Fibroblast of skin of left biceps (primary cell): ENCODE data around the gene ARHGAP45.
"Not testable (repeated sequence)": the region's sequence is repeated elsewhere in the genome, so short reads cannot be mapped to it uniquely, and the experiment has no call there.

ENCODE experiments used
- DNase-seq, 2 experiments: peaks; one replicate each; pipeline ENCODE4 v3.0.0-alpha.2; 2013; ENCODE audit warnings: low read depth in 2 of 2

ARHGAP45 gene

DNA sequence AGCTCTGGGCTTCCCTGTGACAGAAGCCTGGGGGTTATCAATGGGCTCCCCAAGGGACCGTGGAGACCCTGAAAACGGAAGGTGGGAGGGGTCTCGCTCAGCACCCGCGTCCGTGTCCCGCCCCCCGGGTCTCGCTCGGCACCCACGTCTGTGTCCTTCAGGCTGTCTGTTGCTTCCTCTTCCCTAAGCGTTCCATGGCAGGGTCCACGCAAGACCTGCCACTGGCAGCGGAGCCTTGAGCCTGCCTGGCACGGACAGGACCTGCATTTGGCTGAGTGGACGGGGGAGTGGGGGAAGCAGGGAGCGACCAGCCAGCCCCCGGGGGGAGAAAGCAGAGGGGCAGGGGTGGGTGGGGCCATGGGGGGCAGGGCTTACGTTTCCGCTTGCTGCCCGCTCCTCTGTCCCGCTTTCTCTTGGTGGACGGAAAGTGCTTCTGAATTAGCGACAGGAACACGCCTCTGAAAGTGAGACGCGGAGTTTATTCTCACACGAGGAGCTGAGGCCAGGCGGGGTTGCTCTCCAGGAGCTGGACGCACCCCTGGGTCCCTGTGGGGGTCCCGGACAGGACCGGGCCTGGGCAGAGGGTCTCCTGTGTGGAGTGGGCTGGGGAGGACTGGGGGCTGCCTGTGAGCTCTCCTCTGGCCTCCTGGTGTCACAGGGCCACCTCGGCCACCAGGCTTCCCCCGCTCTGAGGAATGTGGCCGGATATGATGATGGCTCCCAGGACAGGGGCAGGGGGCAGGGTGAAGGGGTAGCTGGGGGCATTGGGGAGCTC lies 48.9 kb downstream of the ARHGAP45 start:
- DNase-seq, result no peak

DNA sequence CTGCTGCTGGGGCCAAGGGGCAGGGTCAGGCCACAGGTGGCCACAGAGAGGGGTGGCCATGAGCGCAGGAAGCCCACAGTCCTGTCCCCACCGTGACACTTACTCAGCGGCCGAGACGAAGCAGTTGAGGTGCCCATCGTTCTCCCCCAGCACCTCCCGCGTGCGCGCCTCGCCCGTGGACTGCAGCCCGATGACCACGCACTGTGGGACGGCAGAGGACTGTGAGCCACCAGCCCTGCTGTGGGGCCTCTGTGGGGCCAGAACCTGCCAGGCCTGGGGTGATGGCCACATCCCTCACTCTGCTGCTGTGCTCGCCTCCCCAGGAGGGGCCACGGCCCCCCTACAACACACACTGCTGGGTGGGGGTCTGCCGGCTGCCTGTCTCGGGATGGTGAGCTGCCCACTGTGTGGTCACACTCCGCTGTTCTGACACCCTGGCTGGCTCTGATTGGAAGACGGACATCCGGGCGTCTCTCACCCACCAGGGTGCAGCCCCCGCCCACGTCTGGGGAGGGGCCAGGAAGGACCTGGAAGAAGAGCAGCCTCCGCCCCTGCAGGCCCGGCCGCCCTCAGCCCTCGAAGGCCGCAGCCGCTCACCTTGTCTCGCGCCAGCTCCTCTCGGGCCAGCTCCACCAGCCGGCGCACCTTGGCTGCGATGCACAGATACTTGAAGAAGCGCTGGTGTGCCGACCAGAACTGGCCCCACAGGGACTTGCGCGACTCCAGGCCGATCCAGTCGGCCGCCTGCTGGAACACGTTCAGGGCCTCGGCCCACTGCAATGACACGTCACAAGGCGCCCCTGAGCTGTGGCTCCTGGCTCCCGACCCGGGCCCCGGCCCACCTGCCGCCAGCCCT lies 50.0 kb downstream of the ARHGAP45 start:
- DNase-seq, result no peak

DNA sequence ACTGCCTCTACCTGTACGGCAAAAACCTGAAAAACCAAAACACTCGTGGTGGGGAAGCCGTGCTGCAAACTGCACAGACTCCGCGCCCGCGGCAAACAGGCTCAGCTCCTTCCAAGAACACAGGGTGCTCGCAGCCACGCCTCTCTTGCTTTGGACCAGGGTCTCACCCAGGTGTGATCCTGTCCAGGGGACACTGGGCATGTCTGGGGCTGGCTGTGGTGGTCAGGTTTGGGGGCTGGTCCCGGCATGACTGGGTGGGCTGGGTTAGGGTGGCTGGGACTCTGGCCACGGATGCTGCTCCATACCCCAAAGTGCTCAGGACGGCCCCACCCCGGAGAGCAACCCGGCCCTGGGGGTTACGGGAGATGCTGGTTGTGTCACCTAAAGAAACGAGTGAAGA lies 50.7 kb downstream of the ARHGAP45 start:
- DNase-seq, result no peak

DNA sequence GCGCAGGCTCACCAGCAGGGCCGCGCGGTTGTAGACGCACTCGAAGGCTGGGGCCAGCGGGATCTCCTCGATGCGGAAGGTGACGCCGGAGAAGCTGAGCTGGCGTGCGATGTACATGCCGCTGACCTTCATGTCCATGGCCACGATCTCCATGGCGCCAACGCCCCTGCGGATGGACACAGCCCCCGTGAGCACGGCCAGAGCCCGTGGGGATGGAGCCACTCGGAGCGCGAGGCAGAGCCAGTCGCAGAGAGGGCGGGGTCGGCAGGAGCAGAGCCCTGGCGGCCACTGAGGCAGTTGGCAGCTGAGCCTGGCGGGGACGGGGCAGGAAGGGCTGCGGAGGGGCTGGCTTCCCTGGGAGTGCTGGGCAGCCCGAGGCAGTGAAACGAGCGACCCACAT lies 52.0 kb downstream of the ARHGAP45 start:
- DNase-seq, result no peak

DNA sequence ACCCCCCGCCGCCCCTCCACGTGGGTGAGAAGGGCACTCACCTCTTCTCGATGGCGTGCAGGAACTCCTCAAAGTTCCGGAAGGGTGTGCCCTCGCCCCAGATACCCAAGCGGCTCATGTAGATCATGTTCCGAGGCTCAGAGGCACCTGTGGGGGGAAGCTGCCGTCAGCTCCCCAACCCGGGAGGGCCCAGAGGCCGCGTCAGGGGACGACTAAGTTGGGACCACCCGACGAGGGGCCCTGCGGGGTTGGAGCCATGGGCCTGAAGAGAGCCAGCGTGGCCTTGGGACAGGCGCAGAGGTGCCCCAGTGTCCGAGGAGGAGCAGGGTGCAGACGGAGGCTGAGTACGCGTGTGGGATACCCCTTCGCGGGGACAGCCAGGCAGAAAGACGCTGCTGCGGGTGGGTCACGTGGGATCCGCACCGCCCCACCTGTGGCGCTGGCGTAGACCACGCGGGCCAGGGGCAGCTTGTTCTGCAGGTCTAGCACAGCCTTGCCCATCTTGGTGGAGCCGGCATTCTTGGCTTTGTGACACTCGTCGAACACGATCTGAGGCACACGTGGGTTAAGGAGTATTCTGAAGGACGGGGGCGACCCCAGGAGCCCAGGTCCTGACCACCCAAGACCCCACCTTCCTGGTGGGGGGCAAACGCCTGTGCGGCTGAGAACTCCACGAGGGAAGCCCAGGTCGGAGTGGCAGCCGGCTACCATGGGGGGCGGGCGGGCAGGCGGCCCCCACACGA lies 52.7 kb downstream of the ARHGAP45 start:
- DNase-seq, result no peak

DNA sequence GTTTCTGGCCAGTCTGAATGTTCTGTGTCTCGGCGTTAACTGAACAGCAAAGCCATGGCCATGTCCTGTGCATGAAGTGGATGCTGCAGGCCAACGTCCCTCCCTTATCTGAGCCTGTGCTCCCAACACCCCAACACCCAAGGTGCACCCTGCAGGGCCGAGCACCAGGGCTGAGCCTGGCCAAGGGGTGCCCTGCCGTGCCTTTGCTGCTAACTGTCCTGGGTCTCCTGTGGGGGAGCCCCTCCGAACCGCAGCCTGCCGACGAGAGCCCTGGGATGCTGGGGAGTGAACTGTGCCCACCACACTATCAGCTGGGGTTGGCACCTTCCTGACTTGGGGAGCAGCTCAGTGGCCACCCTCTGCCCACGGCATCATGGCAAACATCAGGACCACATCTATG lies 54.4 kb downstream of the ARHGAP45 start:
- no peak for DNase-seq

DNA sequence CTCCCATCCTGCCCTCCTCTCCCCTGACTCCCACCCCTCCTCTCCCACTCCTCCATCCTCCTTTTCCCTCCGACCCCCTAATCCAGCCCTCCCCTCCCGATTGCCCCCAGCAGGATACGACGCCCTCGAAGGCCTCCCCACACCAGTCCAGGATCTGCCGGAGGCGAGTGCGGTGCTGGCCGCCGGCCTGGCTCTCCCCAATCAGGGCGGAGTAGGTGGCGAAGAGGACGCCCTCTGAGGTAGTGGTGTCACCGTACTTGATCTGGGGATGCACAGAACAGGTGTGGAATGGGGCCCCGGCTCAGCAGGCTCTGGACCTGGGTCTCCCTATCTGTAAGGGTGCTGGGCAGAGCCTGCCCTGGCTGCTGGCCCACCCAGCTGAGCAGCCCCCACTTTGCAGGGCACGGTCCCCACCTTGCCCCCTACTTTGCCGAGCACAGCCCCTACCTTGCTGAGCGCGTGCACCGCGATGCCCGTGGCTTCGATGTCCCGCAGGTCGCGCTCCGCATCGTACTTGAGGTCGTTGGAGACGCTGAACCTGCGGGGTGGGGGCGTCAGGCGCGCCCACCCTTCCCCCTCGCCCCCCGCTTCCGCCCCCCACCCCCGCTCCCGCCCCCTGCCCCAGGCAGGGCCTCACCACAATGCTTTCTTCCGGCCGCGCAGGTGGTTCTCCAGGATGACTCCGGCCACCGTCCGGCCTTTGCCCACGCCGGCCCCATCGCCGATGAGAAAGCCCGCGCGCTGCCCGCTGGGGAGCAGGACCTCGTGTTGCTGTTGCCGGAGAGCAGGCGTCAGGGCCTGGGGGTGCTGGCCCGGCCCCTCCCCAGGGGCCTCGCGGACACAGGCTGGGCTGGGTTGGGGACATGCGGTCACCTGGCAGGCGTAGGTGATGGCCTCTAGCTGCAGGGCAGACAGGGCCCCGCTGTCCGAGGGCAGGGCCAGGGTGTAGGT lies 55.3 kb downstream of the ARHGAP45 start:
- DNase-seq, result no peak

DNA sequence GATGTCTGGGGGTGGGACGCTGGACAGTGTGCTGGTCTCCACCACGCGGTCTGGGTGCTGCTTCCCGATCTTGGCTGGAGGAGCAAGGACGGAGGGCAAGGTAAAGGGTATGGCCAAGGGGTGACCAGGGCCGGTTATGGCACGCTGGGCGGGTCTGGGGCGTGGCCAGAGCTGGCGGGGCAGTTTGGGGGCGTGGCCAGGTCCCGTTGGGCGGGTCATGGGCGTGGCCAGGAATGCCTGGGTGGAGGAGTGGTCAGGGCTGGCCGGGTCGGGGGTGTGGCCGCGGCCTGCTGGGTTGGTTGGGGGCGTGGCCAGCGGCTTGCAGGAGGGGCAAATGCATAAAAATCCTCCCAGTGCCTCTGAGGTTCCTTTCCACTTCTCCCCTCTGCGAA lies 56.0 kb downstream of the ARHGAP45 start:
- no peak for DNase-seq

DNA sequence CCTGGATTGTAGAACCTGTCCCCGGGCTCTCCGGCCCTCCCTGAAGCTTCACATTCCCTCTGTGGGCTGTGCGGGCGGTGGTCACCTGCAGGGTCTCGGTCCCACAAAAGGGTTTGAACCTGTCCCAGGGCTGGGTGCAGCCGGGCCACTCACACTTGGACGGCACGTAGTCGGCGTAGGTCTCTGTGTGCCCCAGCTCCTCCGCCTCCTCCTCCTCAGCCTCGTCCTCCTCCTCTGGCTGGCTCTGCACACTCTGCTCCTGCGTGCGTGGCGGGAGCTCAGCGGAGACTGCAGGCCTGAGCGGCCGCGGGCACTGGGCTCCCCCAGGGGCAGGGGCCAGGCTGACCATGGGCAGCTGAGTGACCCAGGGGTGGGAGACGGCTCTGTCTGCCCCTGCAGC lies 56.4 kb downstream of the ARHGAP45 start:
- no peak for DNase-seq

DNA sequence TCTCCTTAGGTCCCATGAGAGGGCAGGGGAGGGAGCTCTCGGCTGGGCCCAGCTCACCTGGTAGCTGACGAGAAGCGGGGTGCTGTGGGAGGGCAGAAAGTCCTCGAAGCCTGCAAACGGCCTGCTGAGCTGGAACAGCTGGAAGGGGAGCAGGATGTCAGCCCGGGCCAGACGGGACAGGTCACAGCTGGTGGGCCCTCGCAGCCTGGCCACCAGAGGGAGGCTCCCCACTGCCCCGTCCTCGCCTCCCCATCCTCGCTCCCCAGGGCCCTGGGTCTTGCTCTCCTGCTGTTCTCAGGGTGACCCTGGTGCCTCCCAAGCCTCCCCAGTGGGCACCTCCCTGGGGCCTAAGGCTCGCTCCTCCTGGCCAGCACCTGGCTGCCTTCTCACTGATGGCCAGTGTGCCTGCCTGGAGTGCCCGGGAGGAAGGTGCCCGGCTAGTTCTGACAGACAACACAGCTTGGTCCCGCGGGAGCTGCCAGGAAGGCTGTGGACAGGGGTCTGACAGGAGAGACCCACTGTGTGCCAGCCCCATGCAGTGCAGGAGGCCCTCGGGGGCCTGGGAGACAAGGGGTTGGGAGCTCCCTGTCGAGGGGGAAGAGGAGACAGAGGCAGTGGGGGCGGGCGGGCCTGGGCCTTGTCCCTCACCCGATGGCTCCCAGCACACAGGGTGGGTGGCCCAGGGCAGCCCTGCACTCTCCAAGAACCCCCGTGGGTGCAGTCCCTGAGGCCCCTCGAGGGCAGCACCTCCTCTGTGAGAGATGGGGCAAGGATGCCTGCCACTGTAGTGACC lies 57.1 kb downstream of the ARHGAP45 start:
- DNase-seq, result no peak

DNA sequence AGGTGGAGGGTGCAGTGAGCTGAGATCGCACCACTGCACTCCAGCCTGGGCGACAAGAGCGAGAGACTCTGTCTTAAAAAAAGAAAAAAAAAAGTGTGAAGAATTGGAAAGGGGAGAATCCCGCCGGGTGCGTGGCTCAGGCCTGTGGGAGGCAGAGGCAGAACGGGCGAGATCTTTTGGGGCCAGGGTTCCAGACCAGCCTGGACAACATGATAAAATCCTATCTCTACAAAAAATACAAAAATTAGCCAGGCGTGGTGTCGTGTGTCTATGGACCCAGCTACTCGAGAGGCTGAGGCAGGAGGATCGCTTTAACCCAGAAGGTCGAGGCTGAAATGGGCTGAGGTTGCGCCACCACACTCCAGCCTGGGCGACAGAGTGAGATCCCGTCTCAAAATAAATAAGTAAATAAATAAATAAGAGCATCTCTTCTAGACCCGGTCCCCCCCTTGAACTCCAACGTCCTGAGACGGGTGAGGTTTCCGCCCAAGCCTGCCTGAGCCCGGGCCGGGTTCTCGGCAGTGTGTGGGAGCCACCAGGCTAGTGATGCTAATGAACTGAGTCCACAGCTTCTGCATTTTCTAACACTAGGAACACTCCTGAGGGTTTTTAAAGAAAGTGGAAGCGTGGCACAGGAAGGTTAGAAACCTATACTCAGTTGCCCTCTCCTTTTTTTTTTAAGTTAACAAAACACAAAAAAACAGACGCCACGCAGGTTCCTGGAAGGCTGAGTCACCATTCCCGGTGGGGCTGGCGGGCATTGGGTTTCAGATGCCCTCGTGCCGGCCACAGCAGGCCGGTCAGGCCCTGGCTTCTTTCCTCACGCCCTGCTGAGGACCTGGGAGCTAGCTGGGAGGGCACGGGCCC lies 58.9 kb downstream of the ARHGAP45 start:
- no peak for DNase-seq

DNA sequence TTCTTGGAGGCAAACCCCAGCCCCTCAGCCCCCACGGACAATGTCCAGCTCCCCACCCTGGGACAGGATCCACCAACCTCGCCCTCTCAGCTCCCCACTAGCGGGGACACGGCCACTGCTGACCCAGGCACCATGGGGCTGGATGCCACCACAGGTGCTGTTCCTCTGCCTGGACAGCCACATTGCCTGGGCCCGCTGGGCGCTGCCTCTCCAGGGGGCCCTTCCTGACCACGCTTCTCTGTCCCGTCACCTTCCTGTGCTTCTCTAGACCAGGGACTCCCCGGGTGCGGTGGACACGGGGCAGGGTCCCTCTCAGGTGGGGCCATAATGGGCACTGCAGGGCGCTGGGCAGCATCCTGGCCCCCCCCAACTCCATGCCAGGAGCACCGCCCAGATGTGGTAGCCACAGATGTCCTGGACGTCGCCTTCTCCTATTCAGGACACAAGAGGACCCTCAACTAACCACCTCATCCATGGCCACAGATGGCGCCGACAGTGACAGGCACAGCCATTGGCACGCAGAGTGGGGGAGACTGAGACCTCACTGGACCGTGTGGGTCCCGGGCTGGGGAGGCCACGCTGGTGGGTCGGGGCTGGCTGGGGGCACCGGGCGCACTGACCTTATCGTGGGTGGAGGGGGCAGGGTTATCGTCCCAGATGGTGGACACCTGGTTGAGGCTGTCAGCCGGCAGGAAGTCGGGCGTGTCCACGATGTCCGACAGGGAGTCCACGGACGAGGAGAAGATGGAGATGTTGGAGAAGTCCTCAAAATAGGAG lies 60.2 kb downstream of the ARHGAP45 start:
- no peak for DNase-seq

DNA sequence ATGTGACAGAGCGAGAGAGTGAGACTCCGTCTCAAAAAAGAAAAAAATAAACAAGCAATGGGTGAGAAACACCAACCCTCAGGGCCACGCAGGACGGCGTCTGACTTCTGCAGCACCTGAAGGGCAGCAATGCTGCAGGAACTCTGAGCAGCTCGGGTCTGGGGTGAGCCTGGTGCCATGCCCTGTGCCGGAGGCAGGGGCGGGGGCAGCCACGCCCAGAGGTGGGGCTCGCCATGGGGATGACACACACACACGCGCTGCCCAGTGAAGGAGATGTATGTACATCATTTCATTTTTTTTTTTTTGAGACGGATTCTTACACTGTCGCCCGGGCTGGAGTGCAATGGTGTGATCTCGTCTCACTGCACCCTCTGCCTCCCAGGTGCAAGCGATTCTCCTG lies 61.1 kb downstream of the ARHGAP45 start:
- DNase-seq, result no peak

DNA sequence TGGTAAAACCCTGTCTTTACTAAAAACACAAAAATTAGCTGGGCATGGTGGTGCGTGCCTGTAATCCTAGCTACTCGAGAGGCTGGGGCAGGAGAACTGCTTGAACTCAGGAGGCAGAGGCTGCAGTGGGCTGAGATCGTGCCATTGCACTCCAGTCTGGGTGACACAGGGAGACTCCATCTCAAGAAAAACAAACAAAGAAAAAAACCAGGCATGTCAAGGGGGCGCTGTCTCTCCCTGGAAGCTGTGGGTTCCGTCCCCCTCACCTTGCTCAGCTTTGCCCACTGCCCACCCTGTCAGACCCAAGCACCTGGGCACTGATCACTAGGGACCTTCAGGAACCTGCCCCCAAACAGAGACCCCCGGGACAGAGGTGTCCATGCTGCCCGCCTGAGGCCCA lies 62.1 kb downstream of the ARHGAP45 start:
- not testable (repeated sequence) for DNase-seq

DNA sequence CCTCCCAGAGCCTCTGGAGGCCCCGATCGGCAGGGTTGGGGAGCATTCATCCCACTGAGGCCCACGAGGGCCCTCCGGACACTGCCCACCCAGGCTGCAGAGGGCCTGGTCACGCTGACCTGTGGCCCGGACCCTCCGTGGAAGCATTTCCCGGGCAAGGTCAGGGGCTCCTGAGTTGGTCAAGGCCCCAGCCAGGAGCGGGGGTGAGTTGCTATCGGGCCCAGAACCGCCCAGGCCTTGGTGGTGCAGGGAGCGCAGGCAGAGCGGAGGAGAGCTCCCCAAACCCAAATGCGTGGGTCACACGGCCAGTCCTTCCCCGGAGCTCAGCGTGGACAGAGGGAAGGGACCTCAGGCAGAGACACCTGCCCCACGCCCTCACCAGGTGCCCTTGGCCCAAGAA lies 62.6 kb downstream of the ARHGAP45 start:
- no peak for DNase-seq

DNA sequence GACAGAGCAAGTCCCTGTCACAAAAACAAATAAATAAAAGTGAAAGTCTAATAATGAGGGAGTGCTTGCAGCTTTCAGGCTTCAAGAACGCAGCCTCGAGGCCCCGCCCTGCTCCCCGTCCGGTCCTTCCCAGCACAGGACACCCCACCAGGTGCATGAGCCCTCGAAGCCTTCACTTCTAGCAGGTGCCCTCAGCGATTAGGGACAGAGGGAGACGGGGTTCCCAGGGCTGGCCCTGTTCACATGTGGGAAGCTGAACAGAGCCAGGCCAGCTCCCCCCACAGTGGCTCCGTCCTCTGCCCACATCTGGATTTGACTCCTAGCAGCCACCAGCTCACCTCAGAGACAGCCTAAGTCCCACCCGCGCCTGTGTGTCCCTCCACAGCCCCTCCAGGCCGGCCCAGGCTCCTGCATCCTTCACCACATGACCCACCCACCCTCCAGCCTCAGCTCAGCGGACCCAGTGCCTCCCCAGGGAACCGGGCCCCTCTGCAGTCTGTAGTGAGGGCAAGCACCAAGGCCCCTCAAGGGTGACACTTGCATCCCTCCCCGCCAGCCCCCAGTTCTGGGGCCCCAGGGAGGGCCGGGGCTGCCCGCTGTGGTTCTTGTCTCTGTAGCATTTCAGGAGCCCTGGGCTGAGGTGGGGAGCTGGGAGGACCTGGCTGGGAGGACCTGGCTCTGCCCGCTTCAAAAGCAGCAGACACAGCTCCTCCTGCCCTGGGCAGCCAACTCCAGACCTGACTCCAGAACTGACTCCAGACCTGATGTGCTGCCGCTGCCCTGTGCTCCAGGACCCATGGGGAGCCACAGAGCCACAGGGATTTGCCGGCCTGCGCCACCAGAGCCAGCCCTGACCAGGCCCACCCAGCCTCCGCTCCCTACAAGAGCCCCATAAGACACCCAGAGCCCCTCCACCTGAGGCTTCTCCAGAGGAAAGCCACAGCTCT lies 64.1 kb downstream of the ARHGAP45 start:
- no peak for DNase-seq

DNA sequence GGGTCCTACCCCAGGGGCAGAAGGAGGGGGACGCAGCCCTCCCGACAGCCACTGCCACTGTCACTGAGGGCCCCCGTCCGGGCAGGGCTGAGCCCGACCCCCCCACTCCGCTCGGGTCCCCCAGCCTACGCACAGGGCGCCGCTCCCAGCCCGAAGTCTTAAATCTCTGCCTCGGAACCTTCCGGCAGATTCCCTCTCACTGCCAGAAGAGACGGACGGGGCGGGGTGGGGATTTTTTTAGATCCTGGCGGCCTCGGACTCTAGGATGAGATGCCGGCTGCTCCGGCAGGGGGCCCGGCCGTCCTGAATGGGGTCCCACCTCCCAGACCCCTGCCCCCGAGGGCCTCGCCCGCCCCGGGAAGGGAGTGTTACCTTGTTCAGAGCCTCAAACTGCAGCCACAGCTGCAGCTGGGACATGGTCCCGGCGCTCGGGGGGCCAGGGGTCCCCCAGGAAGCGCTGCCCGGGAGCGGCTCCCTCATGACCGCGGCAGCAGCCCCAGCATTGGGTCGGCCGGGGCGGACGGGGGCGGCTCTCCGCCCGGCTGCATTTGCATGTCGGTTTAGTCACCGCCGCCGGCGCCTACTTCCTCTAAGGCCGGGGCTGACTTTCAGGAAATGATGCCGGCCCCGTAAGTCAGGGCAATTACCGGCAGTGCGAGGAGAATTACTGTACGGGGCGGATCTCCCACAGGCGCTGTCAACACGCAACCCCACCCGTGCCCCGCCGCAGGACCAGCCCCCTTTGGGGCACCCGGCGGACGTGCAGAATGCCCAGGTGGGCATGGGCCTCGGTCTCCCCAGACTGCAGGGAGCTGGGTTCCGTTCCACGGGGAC lies 65.0 kb downstream of the ARHGAP45 start:
- DNase-seq, result peak; percentile 54 to 60
